Tibial nerve (tissue), 4 donors: ENCODE measurements around the gene PRDM13. TPM values are rescaled to one million over a fixed set of nuclear protein-coding genes. Genes with fewer than 3 reads are reported as not detected.
"Not testable (repeated sequence)": the region's sequence is repeated elsewhere in the genome, so short reads cannot be mapped to it uniquely, and the experiment has no call there.

Source experiments
- DNase-seq, 2 donors: peaks; one replicate each; pipeline ENCODE4 v3.0.0-alpha.2; 2019; ENCODE audit warnings: low spot score in 2 of 2
- H3K27ac ChIP-seq, 4 donors: fragments of 200-600 bp; sonication (generic) in 3 of 4; one replicate each; pipeline ENCODE4 v1.5.1; 2017 to 2019; ENCODE audit warnings: mild to moderate bottlenecking in 1 of 4
- H3K27me3 ChIP-seq, 2 donors: fragments of 200-600 bp; sonication (generic) in 1 of 2; one replicate each; pipeline versions ENCODE4 v1.5.1 to v1.6.0; 2017 to 2019
- H3K36me3 ChIP-seq, 3 donors: fragments of 200-600 bp; sonication (generic); one replicate each; pipeline ENCODE4 v1.5.1; 2018 to 2019
- H3K4me1 ChIP-seq, 4 donors: fragments of 200-600 bp; sonication (generic) in 3 of 4; one replicate each; pipeline ENCODE4 v1.5.1; 2017 to 2019
- H3K4me3 ChIP-seq, 4 donors: fragments of 200-600 bp; sonication (generic) in 3 of 4; one replicate each; pipeline ENCODE4 v1.5.1; 2017 to 2019; ENCODE audit warnings: mild to moderate bottlenecking in 1 of 4, moderate library complexity in 1 of 4
- H3K9me3 ChIP-seq, 4 donors: fragments of 200-600 bp; sonication (generic) in 3 of 4; one replicate each; pipeline ENCODE4 v1.5.1; 2017 to 2019
- CTCF ChIP-seq, 5 experiments: fragments of 200-600 bp in 3 of 5; fragments of 450-650 bp in 2 of 5; sonication (generic) in 3 of 5; IDR thresholded peaks; one replicate each; pipeline ENCODE4 v1.5.1; 2016 to 2019; ENCODE audit warnings: antibody characterized with exemption in 5 of 5, mild to moderate bottlenecking in 3 of 5, moderate library complexity in 2 of 5
- EP300 ChIP-seq, 2 donors: sonication (generic); formaldehyde crosslinking; IDR thresholded peaks; one replicate each; pipeline ENCODE4 v1.6.1; 2017; ENCODE audit warnings: antibody characterized with exemption in 2 of 2, mild to moderate bottlenecking in 1 of 2
- POLR2A ChIP-seq, 2 donors: fragments of 450-650 bp; IDR thresholded peaks; one replicate each; pipeline ENCODE4 v1.6.1; 2017; ENCODE audit warnings: antibody characterized with exemption in 2 of 2, mild to moderate bottlenecking in 2 of 2, moderate library complexity in 2 of 2
- WGBS, 2 donors: methylation state at CpG; one replicate each; pipeline ENCODE4 v1.1.5; 2018; 5-methylcytosine and 5-hydroxymethylcytosine counted together
- total RNA-seq, 4 donors: library from RNA; depleted of rRNA; stranded (reverse); fragments of >200 nt; gene quantifications; one replicate each; pipeline ENCODE4 v1.1.0, GENCODE V29; 2016

The PRDM13 gene
- total RNA-seq, 4 donors from 2014 or later = not detected

GRCh38 chr6:99614430-99615186 is 8.0 kb downstream of the PRDM13 start:
- Histone ChIP-seq H3K4me3 (peak overlapping the region; percentile 26 to 58 (median 38)), H3K27ac (no peak overlapping the region), H3K36me3 (no peaks in the 10 kb centered on the region), H3K4me1 (peaks cover 0 to 34% (median 15%) of the 10 kb centered on the region in 4 donors), H3K27me3 (peaks cover 0 to 98% of the 10 kb centered on the region in 2 donors), H3K9me3 (no peaks in the 10 kb centered on the region)
- WGBS, 2 donors = 3 to 5% methylated on average over 22 to 50 of the region's 55 CpGs
- TF ChIP-seq POLR2A (IDR thresholded peaks at IDR 0.05) (no peak), CTCF (IDR thresholded peaks at IDR 0.05) (peak in 1 of 5 experiments; percentile 13), EP300 (IDR thresholded peaks at IDR 0.05) (no peak)
- no peak for DNase-seq

DNA sequence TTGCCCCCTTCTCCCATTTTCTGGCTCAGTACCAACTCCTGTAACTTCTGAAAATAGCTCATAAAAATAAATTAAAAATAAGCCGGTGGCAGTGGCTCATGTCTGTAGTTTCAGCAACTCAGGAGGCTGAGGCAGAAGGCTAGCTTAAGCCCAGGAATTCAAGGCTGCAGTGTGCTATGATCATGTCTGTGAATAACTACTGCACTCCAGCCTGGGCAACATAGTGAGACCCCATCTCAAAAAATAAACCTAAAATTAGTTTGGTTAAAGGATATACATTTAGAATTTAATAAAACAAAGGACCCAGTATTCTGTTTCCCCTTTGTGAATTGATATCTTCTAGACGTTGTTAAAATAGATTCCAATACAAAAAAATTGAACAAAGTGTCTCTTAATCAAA is 10.5 kb downstream of the PRDM13 start:
- H3K27ac ChIP-seq = no peak overlapping the region
- no peak overlapping the region for H3K4me3 ChIP-seq
- peaks cover 0 to 34% (median 15%) of the 10 kb centered on the region in 4 donors for H3K4me1 ChIP-seq
- 41 to 48% methylated on average over 2 of the region's 2 CpGs for WGBS, 2 donors
- TF ChIP-seq CTCF (IDR thresholded peaks at IDR 0.05) (no peak), EP300 (IDR thresholded peaks at IDR 0.05) (no peak), POLR2A (IDR thresholded peaks at IDR 0.05) (no peak)
- DNase-seq = no peak
- no peaks in the 10 kb centered on the region for H3K36me3 ChIP-seq
- no peaks in the 10 kb centered on the region for H3K9me3 ChIP-seq
- H3K27me3 ChIP-seq = peaks cover 0 to 92% of the 10 kb centered on the region in 2 donors

DNA sequence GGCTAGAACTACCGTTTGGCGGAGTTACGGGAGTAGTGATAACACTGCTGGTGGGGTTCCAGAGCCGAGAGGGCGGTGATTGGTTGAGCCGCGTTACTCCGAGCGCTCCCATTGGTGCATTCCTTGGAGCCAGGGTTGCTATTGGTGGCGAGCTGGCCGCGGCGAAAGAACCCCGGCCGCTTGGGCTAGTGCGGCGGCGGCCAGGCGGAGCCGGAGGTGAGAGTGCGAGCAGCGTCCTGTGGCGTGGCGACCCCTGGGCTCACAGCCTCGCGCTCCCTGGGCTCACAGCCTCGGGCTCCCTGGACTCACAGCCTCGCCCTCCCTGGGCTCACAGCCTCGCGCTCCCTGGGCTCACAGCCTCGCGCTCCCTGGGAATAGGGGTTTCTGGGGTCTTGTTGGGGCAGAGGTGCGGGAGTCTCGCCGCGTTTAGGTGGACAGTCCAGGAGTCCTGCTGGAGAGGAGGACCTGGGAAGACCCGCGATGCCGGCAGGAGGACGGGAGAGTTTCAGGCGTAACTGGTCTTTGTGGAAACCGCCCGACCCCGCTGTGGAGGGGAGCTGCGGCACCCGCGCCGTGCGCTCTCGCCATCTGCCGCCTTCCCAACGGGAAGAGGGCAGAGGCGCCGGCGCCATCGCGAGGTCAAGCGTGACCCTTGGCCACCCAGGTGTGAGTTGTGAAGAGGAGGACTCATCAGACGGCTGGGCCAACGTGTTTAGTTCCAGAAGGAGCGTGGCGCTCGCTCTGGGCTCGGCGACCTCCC is 12.2 kb downstream of the PRDM13 start:
- TF ChIP-seq EP300 (IDR thresholded peaks at IDR 0.05) (no peak), CTCF (IDR thresholded peaks at IDR 0.05) (no peak), POLR2A (IDR thresholded peaks at IDR 0.05) (no peak)
- no peak overlapping the region for H3K4me3 ChIP-seq
- H3K27ac ChIP-seq = no peak overlapping the region
- no peaks in the 10 kb centered on the region for H3K9me3 ChIP-seq
- H3K36me3 ChIP-seq = no peaks in the 10 kb centered on the region
- H3K4me1 ChIP-seq = peaks cover 0 to 21% (median 9%) of the 10 kb centered on the region in 4 donors
- no peak for DNase-seq
- peaks cover 0 to 84% of the 10 kb centered on the region in 2 donors for H3K27me3 ChIP-seq
- 6 to 9% methylated on average over 40 to 43 of the region's 65 CpGs for WGBS, 2 donors

DNA sequence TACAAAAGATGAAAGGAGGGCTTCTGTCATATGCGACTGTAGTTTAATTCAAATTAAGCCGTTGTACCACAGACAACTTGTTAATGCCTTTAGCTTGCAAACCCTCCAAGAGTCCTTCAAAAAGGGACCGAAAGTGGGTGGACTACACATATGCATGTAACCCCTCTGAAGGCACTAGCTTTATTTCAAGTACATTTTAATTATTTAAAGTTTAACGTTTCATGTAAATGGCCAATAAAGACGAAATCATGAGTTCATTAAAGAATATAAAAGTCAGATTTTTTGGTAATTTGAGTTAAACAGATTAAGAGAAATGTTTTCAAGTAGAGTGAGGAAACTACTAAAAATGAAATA is 12.8 kb downstream of the PRDM13 start:
- 19 to 25% methylated on average over 5 of the region's 5 CpGs for WGBS, 2 donors
- H3K27me3 ChIP-seq = peaks cover 0 to 79% of the 10 kb centered on the region in 2 donors
- no peak for TF ChIP-seq EP300 (IDR thresholded peaks at IDR 0.05)
- TF ChIP-seq CTCF (IDR thresholded peaks at IDR 0.05) = no peak
- TF ChIP-seq POLR2A (IDR thresholded peaks at IDR 0.05) = no peak

DNA sequence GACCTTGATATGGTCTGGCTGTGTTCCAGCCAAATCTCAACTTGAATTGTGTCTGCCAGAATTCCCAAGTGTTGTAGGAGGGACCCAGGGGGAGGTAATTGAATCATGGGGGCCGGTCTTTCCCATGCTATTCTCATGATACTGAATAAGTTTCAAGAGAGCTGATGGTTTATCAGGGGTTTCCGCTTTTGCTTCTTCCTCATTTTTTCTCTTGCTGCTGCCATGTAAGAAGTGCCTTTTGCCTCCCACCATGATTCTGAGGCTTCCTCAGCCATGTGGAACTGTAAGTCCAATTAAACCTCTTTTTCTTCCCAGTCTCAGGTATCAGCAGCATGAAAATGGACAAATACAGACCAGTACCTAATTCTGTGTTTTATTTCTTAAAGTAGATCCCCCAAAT is 15.4 kb downstream of the PRDM13 start:
- WGBS, 2 donors = 83 to 85% methylated on average over 2 of the region's 2 CpGs
- not testable (repeated sequence) for H3K27ac ChIP-seq, DNase-seq, H3K9me3 ChIP-seq, H3K36me3 ChIP-seq, H3K4me1 ChIP-seq, H3K4me3 ChIP-seq
- peaks cover 0 to 52% of the 10 kb centered on the region in 2 donors for H3K27me3 ChIP-seq

More for the DNA sequence above, 12.8 kb downstream of the PRDM13 start:
- H3K36me3 ChIP-seq = no peaks in the 10 kb centered on the region
- H3K27ac ChIP-seq = no peak overlapping the region
- H3K9me3 ChIP-seq = no peaks in the 10 kb centered on the region
- H3K4me3 ChIP-seq = no peak overlapping the region
- no peak for DNase-seq
- peaks cover 0 to 16% (median 3%) of the 10 kb centered on the region in 4 donors for H3K4me1 ChIP-seq
